ENCODE results near the gene PSMD6.

DNA sequence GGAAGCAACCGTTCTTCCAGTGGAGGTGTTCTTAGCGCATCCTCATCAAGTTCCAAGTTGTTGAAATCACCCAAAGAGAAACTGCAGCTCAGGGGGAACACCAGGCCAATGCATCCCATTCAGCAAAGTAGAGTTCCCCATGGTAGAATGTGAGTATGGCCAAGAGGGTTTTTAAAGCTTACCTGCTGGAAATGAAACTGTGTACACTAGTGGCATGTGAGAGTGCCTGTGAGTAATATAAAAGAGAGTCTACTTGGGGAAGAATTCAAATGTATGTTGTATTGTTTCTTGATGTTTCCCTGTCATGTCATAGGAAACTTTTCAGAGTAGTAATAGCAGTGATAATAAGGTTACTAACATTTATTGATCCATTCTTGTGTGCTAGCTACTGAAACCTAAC, 43.3 kb downstream of the PSMD6 start:
- TF ChIP-seq CTCF (IDR thresholded peaks at IDR 0.05 in 2 of 3, conservative IDR thresholded peaks at IDR 0.05 in 1 of 3; ENCODE audit: borderline replicate concordance in 1 of 3, insufficient read depth in 1 of 3, low read depth in 2 of 3, low read length in 2 of 3) = no peak
- TF ChIP-seq ZNF274 (IDR thresholded peaks at IDR 0.05; ENCODE audit: low read depth, low read length) = no peak
- no peak for TF ChIP-seq POLR2A (IDR thresholded peaks at IDR 0.05; ENCODE audit: borderline replicate concordance, extremely low read depth, insufficient read depth, insufficient read length)
- TF ChIP-seq CEBPB (IDR thresholded peaks at IDR 0.05; ENCODE audit: low read depth) = no peak
- TF ChIP-seq RAD21 (IDR thresholded peaks at IDR 0.05; ENCODE audit: low read depth) = no peak
- TF ChIP-seq JUND (IDR thresholded peaks at IDR 0.05) = no peak
- no peak for TF ChIP-seq REST (IDR thresholded peaks at IDR 0.05; ENCODE audit: low read depth)
- TF ChIP-seq EZH2 (IDR thresholded peaks at IDR 0.05) = no peak
- no peak for TF ChIP-seq SIN3A (IDR thresholded peaks at IDR 0.05; ENCODE audit: low read depth)

Data from HCT116 (cell line).